MG63 (cell line): ENCODE data around the gene ANKRD12. TPM values are rescaled to one million over a fixed set of nuclear protein-coding genes. Genes with fewer than 3 reads are reported as not detected.
A peak's percentile ranks its signal among the peaks of the same experiment; 100 is the strongest.
"Not testable (repeated sequence)": the region's sequence is repeated elsewhere in the genome, so short reads cannot be mapped to it uniquely, and the experiment has no call there.

ENCODE experiments used
- DNase-seq: peaks from one replicate; pipeline ENCODE4 v3.0.0-alpha.2; 2020
- H3K27me3 ChIP-seq: fragments of 250-450 bp; sonication (Bioruptor Pico); 2 replicates; pipeline ENCODE4 v1.5.1; 2020; ENCODE audit warnings: mild to moderate bottlenecking, moderate library complexity
- H3K36me3 ChIP-seq: fragments of 250-450 bp; sonication (Bioruptor Pico); 2 replicates; pipeline ENCODE4 v1.5.1; 2020; ENCODE audit warnings: mild to moderate bottlenecking, moderate library complexity
- H3K4me3 ChIP-seq: fragments of 250-450 bp; sonication (Bioruptor Pico); 2 replicates; pipeline ENCODE4 v1.5.1; 2020; ENCODE audit warnings: mild to moderate bottlenecking, moderate library complexity
- H3K9me3 ChIP-seq: fragments of 250-450 bp; sonication (Bioruptor Pico); 2 replicates; pipeline ENCODE4 v1.5.1; 2020; ENCODE audit warnings: mild to moderate bottlenecking, moderate library complexity
- total RNA-seq: library from RNA; depleted of rRNA; stranded (reverse); fragments of >200 nt; shearing (Covaris generic); gene quantifications from 2 replicates; pipeline ENCODE4 v1.2.3, GENCODE V29; 2014; ENCODE audit warnings: low replicate concordance; rRNA removed

The ANKRD12 gene
- total RNA-seq, result 7.8 and 9.6 TPM in 2 replicates

- peaks cover 34% of the 10 kb centered on the region for H3K36me3 ChIP-seq
- no peaks in the 10 kb centered on the region for H3K27me3 ChIP-seq
- DNase-seq, result peak; percentile 96
- no peaks in the 10 kb centered on the region for H3K9me3 ChIP-seq
- peak within 1 kb of the TSS; percentile 99 for H3K4me3 ChIP-seq
Measured at GRCh38 chr18:9136315-9137155, at the start of gene ANKRD12. Gene ANKRD12, plus strand, starts transcription at chr18:9136781. Its CDS starts 45,652 bp downstream, at chr18:9182433.

- H3K36me3 ChIP-seq, result no peaks in the 10 kb centered on the region
- no peak overlapping the region for H3K4me3 ChIP-seq
- no peak for DNase-seq
- H3K27me3 ChIP-seq, result no peaks in the 10 kb centered on the region
- no peaks in the 10 kb centered on the region for H3K9me3 ChIP-seq
Measured at GRCh38 chr18:9087144-9087543, 49.4 kb upstream of the ANKRD12 start.

- Histone ChIP-seq H3K9me3 (no peaks in the 10 kb centered on the region), H3K4me3 (no peak overlapping the region), H3K36me3 (no peaks in the 10 kb centered on the region), H3K27me3 (no peaks in the 10 kb centered on the region)
- DNase-seq, result no peak
Measured at GRCh38 chr18:9088252-9088651, 48.3 kb upstream of the ANKRD12 start.

DNA sequence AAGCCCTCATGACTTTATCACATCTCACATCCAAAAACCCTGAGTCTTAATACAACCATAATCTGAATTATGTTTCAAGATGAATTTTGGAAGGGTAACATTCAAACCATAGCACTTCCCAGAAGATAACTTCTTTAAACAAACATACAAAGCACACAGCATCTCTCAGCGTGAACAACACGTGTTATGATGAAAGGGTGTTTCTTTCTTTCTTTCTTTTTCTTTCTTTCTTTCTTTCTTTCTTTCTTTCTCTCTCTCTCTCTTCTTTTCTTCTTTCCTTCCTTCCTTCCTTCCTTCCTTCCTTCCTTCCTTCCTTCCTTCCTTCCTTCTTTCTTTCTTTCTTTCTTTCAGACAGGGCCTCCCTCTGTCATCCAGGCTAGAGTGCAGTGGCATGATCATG lies 47.9 kb upstream of the ANKRD12 start:
- H3K9me3 ChIP-seq, H3K27me3 ChIP-seq, DNase-seq, H3K4me3 ChIP-seq, H3K36me3 ChIP-seq: not testable (repeated sequence)

DNA sequence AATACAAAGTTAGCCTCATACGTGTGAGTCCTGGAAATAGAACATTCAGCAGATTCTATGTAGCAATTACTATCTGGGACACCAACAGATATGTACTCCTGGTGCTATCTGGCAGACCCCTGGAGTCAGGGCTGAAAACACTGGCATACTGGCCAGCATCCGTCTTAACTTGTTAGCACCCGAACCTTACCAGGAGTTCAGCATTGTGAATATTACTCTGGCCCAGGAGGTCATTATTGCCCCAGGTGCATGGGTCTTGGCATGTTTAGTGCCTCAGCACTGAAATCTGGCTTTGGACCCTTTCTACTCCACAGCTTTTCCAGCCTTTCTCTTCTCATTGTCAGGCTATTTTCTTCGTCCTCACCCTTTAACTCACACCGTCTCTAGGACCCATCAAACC lies 46.0 kb upstream of the ANKRD12 start:
- Histone ChIP-seq H3K4me3 (no peak overlapping the region), H3K9me3 (no peaks in the 10 kb centered on the region), H3K36me3 (no peaks in the 10 kb centered on the region), H3K27me3 (no peaks in the 10 kb centered on the region)
- no peak for DNase-seq

DNA sequence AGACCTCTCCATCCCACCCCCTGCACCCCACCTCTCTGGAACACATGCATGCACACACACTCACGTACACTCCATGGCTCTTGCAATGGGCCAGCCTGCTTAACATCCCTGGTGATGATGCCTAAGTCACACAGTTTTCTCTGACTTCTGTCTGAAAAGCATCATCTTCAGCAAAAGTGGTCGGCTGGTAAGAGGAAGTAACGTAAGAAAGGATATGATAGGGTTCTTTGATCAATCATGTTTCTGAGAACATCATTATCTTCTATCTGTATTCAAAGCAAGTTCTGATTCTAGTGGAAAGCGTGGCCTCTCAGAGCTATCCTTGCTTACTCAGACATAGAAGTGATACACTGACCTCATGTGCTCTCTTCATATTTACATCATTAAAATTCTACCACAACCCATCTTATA lies 45.5 kb upstream of the ANKRD12 start:
- Histone ChIP-seq H3K27me3 (no peaks in the 10 kb centered on the region), H3K9me3 (no peaks in the 10 kb centered on the region), H3K36me3 (no peaks in the 10 kb centered on the region), H3K4me3 (no peak overlapping the region)
- no peak for DNase-seq

DNA sequence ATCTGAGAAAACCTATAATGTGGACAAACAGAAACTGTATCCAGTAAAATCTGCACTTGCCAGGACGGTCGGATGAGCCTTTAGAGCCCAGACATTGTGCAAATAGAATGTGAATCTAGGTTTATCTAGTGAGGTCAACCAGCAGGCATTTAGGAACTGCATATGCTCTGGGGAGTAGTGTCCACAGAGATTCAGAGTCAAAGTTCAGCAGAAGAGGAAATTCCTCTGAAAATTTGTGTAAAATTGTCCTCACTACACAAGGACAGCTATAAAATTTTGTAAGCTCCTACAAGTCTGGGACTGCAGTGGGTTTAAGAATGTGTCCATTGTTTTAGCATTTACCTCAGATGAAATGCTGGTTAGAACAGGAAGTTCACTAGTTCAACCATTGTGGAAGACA lies 43.9 kb upstream of the ANKRD12 start:
- Histone ChIP-seq H3K36me3 (no peaks in the 10 kb centered on the region), H3K27me3 (no peaks in the 10 kb centered on the region), H3K4me3 (no peak overlapping the region), H3K9me3 (no peaks in the 10 kb centered on the region)
- DNase-seq, result no peak

GRCh38 chr18:9093109-9093508 lies 43.5 kb upstream of the ANKRD12 start:
- DNase-seq, H3K36me3 ChIP-seq, H3K4me3 ChIP-seq, H3K27me3 ChIP-seq, H3K9me3 ChIP-seq: not testable (repeated sequence)

DNA sequence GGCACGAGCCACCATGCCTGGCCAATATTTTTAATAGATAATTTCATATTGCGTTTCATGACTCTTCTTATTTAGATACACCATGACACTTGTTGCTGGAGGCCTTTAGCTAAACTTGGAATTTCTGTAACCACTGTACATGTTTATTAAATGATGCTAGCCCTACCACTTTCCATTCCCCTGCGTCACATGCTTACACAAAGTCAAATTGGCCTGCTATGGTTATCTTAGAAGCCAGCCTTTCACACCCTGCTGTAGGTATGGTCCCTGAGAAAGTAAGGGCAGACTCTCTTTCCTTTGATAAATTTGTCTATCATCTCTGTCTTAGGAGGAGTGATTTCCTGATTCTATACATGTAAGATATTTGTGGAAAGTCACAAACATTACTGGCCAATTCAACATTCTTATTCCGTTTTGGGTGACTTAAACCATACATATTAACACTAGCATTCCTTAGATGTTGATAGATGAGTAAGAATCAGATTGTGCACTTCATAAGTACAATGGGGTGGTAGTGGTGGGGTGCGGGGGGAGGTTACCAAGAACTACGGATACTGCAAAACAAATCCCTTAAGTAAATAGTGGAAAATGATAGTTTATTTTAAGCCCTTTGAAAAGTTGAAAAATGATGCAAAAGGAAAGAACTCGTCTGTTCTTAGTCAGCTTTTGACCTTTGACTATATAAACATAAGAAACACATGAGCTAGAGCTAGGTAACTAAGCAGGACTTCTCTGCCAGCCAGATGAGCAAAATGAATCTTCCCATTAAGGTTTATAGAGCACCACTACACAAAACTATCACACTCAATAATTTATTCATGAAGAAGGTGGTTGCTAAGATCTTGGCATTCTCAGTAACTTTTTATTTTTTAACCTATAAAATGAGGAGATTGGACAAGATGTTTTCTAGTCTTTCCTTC lies 42.0 kb upstream of the ANKRD12 start:
- no peaks in the 10 kb centered on the region for H3K27me3 ChIP-seq
- DNase-seq, result peak; percentile 72
- H3K4me3 ChIP-seq, result no peak overlapping the region
- H3K36me3 ChIP-seq, result no peaks in the 10 kb centered on the region
- no peaks in the 10 kb centered on the region for H3K9me3 ChIP-seq

DNA sequence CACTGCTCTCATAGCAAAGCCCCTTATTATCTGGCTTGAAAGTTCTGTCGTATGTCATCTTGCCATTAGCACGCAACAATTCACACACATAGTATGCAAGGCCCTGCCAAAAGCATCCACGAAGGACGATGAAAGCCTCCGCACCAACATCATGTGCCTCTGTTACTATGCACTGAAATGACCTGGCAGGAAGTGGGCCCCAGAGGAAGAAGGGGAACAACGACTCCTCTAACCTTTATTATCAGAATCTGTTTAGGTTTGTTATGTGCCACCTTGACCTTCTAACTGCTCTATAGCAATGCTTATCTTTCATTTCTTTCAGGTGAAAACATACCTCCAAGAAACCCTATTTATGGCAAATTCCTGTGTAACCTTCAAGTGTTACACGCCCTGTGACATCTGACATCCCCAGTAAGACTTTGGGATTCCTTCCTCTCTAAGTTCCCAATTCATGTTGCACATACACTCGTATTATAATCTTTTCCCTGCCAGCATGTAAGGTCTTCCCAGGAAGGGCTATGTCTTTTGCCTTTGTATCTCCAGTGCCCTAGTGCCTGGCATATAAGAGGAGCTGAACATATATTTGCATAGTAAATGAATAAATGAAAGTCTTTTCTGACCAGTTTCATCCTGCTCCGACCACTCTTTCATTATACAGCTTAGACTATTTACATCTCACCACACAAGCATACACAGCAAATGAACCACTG lies 41.1 kb upstream of the ANKRD12 start:
- no peaks in the 10 kb centered on the region for H3K36me3 ChIP-seq
- no peaks in the 10 kb centered on the region for H3K27me3 ChIP-seq
- no peak overlapping the region for H3K4me3 ChIP-seq
- DNase-seq, result no peak
- H3K9me3 ChIP-seq, result no peaks in the 10 kb centered on the region

- DNase-seq, result no peak
- Histone ChIP-seq H3K9me3 (no peaks in the 10 kb centered on the region), H3K4me3 (no peak overlapping the region), H3K27me3 (no peaks in the 10 kb centered on the region), H3K36me3 (no peaks in the 10 kb centered on the region)
Measured at GRCh38 chr18:9096007-9096371, 40.6 kb upstream of the ANKRD12 start.

- H3K9me3 ChIP-seq, result no peaks in the 10 kb centered on the region
- no peak for DNase-seq
- no peak overlapping the region for H3K4me3 ChIP-seq
- H3K36me3 ChIP-seq, result no peaks in the 10 kb centered on the region
- no peaks in the 10 kb centered on the region for H3K27me3 ChIP-seq
Measured at GRCh38 chr18:9096685-9097084, 39.9 kb upstream of the ANKRD12 start.

GRCh38 chr18:9097349-9097748 lies 39.2 kb upstream of the ANKRD12 start:
- H3K4me3 ChIP-seq, result no peak overlapping the region
- no peak for DNase-seq
- H3K36me3 ChIP-seq, result no peaks in the 10 kb centered on the region
- H3K9me3 ChIP-seq, result no peaks in the 10 kb centered on the region
- no peaks in the 10 kb centered on the region for H3K27me3 ChIP-seq

GRCh38 chr18:9100796-9101195 lies 35.8 kb upstream of the ANKRD12 start:
- H3K9me3 ChIP-seq, result no peaks in the 10 kb centered on the region

GRCh38 chr18:9101730-9102507 lies 34.7 kb upstream of the ANKRD12 start:
- Histone ChIP-seq H3K36me3 (peaks cover 22% of the 10 kb centered on the region), H3K27me3 (no peaks in the 10 kb centered on the region), H3K4me3 (peak overlapping the region; percentile 85), H3K9me3 (no peaks in the 10 kb centered on the region)
- DNase-seq, result no peak

More at GRCh38 chr18:9100796-9101195, 35.8 kb upstream of the ANKRD12 start:
- H3K36me3 ChIP-seq, result peaks cover 13% of the 10 kb centered on the region; the same call in 1 of the 2 replicates
- no peaks in the 10 kb centered on the region for H3K27me3 ChIP-seq
- no peak for DNase-seq
- no peak overlapping the region for H3K4me3 ChIP-seq
